Neutrophil (primary cell): Measurements from ENCODE around the gene LRP11.

ENCODE experiments used
- H3K27ac ChIP-seq: fragments of 200-600 bp; sonication (generic); 2 replicates; pipeline ENCODE4 v1.5.1; 2016; ENCODE audit warnings: mild to moderate bottlenecking, moderate library complexity
- H3K27me3 ChIP-seq: fragments of 200-600 bp; sonication (generic); 2 replicates; pipeline ENCODE4 v1.6.0; 2016; ENCODE audit warnings: mild to moderate bottlenecking
- H3K36me3 ChIP-seq: fragments of 200-600 bp; sonication (generic); 2 replicates; pipeline ENCODE4 v1.5.1; 2017
- H3K4me1 ChIP-seq, 2 experiments: fragments of 200-600 bp in 1 of 2; sonication (generic) in 1 of 2; 1 replicate in 1 of 2; 2 replicates in 1 of 2; pipeline versions ENCODE4 v1.5.1 to v1.6.1; 2013 to 2016; ENCODE audit warnings: low read depth in 1 of 2, low read length in 1 of 2, mild to moderate bottlenecking in 1 of 2, moderate library complexity in 1 of 2; ENCODE audit not compliant: control insufficient read depth in 1 of 2, insufficient read depth in 1 of 2
- H3K4me3 ChIP-seq, 2 experiments: fragments of 200-600 bp in 1 of 2; sonication (generic) in 1 of 2; 1 replicate in 1 of 2; 2 replicates in 1 of 2; pipeline ENCODE4 v1.5.1; 2013 to 2016; ENCODE audit warnings: low read depth in 1 of 2, low read length in 1 of 2, mild to moderate bottlenecking in 1 of 2, moderate library complexity in 1 of 2
- H3K9me3 ChIP-seq: fragments of 200-600 bp; sonication (generic); 2 replicates; pipeline ENCODE4 v1.5.1; 2016
- CTCF ChIP-seq: fragments of 200-600 bp; sonication (generic); IDR thresholded peaks from 2 replicates; pipeline ENCODE4 v1.5.1; 2016; ENCODE audit warnings: antibody characterized with exemption

Gene LRP11

GRCh38 chr6:149899486-149899885 is 35.3 kb upstream of the LRP11 start:
- H3K36me3 ChIP-seq = no peaks in the 10 kb centered on the region
- H3K9me3 ChIP-seq = no peaks in the 10 kb centered on the region
- H3K27me3 ChIP-seq = peaks cover 7% of the 10 kb centered on the region
- no peaks in the 10 kb centered on the region for H3K4me1 ChIP-seq
- TF ChIP-seq CTCF = no peak
- no peak overlapping the region for H3K27ac ChIP-seq
- H3K4me3 ChIP-seq = no peak overlapping the region

- Histone ChIP-seq H3K36me3 (no peaks in the 10 kb centered on the region), H3K27me3 (peaks cover 7% of the 10 kb centered on the region), H3K9me3 (no peaks in the 10 kb centered on the region), H3K27ac (no peak overlapping the region), H3K4me1 (no peaks in the 10 kb centered on the region), H3K4me3 (no peak overlapping the region)
- TF ChIP-seq CTCF = no peak
Observed at GRCh38 chr6:149898966-149899365, 34.8 kb upstream of the LRP11 start.

- H3K9me3 ChIP-seq = no peaks in the 10 kb centered on the region
- TF ChIP-seq CTCF = no peak
- no peaks in the 10 kb centered on the region for H3K4me1 ChIP-seq
- no peaks in the 10 kb centered on the region for H3K27me3 ChIP-seq
- H3K4me3 ChIP-seq = no peak within 1 kb of the TSS
- no peak within 1 kb of the TSS for H3K27ac ChIP-seq
- H3K36me3 ChIP-seq = no peaks in the 10 kb centered on the region
Observed at GRCh38 chr6:149897855-149898744, 33.9 kb upstream of the LRP11 start, which contains the start of gene RAET1E. RAET1E (minus strand) TSS chr6:149898113; CDS start chr6:149890901, 7,212 bp downstream.

- H3K4me3 ChIP-seq = no peak overlapping the region
- no peaks in the 10 kb centered on the region for H3K4me1 ChIP-seq
- no peaks in the 10 kb centered on the region for H3K9me3 ChIP-seq
- H3K27ac ChIP-seq = no peak overlapping the region
- no peaks in the 10 kb centered on the region for H3K36me3 ChIP-seq
- no peaks in the 10 kb centered on the region for H3K27me3 ChIP-seq
- no peak for TF ChIP-seq CTCF
Observed at GRCh38 chr6:149897015-149897697, 33.0 kb upstream of the LRP11 start.

- Histone ChIP-seq H3K4me3 (no peak overlapping the region), H3K27ac (no peak overlapping the region)
Observed at GRCh38 chr6:149896491-149896890, 32.3 kb upstream of the LRP11 start.

More at GRCh38 chr6:149896491-149896890, 32.3 kb upstream of the LRP11 start:
- Histone ChIP-seq H3K27me3 (no peaks in the 10 kb centered on the region), H3K9me3 (no peaks in the 10 kb centered on the region), H3K36me3 (no peaks in the 10 kb centered on the region), H3K4me1 (no peaks in the 10 kb centered on the region)
- no peak for TF ChIP-seq CTCF
